DOHH2 (cell line): ENCODE measurements around the gene SLC37A3.

Experiments
- H3F3A ChIP-seq: fragments of 200-600 bp; sonication (generic), shearing (Covaris generic); 2 replicates; pipeline ENCODE4 v1.6.0; 2016; ENCODE audit warnings: antibody characterized with exemption, mild to moderate bottlenecking; ENCODE audit not compliant: control insufficient read depth, insufficient read depth
- H3K27ac ChIP-seq: fragments of 200-600 bp; sonication (generic); 2 replicates; pipeline ENCODE4 v1.5.1; 2014; ENCODE audit warnings: low read depth, mild to moderate bottlenecking, low read length, moderate library complexity
- H3K27me3 ChIP-seq: fragments of 200-600 bp; sonication (generic); 2 replicates; pipeline ENCODE4 v1.6.1; 2014; ENCODE audit warnings: mild to moderate bottlenecking, low read length, mixed read lengths; ENCODE audit not compliant: control insufficient read depth
- H3K36me3 ChIP-seq: fragments of 200-600 bp; sonication (generic); 2 replicates; pipeline ENCODE4 v1.6.1; 2014; ENCODE audit warnings: mild to moderate bottlenecking, low read length, moderate library complexity, mixed read lengths; ENCODE audit not compliant: control insufficient read depth
- H3K4me1 ChIP-seq: fragments of 200-600 bp; sonication (generic); 2 replicates; pipeline ENCODE4 v1.6.1; 2014; ENCODE audit warnings: mild to moderate bottlenecking, low read length, mixed read lengths; ENCODE audit not compliant: control insufficient read depth
- H3K4me2 ChIP-seq: fragments of 200-600 bp; sonication (generic); 2 replicates; pipeline ENCODE4 v1.6.0; 2014; ENCODE audit warnings: mild to moderate bottlenecking, low read length, moderate library complexity
- H3K4me3 ChIP-seq: fragments of 200-600 bp; sonication (generic); 2 replicates; pipeline ENCODE4 v1.5.1; 2014; ENCODE audit warnings: mild to moderate bottlenecking, low read length, mixed read lengths
- H3K79me2 ChIP-seq: fragments of 200-600 bp; sonication (generic); 2 replicates; pipeline ENCODE4 v1.6.1; 2014; ENCODE audit warnings: mild to moderate bottlenecking, low read length, mixed read lengths; ENCODE audit not compliant: control insufficient read depth
- H3K9me2 ChIP-seq: fragments of 200-600 bp; sonication (generic); replicated peaks from 2 replicates; pipeline ENCODE4 v1.6.1; 2014; ENCODE audit warnings: mild to moderate bottlenecking, low read length, mixed read lengths; ENCODE audit not compliant: control insufficient read depth
- H3K9me3 ChIP-seq: fragments of 200-600 bp; sonication (generic); 2 replicates; pipeline ENCODE4 v1.6.1; 2014; ENCODE audit warnings: antibody characterized with exemption, low read length, mixed read lengths; ENCODE audit not compliant: control insufficient read depth, insufficient read depth
- H4K20me1 ChIP-seq: fragments of 200-600 bp; sonication (generic); 2 replicates; pipeline ENCODE4 v1.6.0; 2014; ENCODE audit warnings: low read depth, mild to moderate bottlenecking, antibody characterized with exemption, low read length, moderate library complexity; ENCODE audit not compliant: control insufficient read depth, insufficient read depth
- CTCF ChIP-seq: fragments of 200-600 bp; sonication (generic); IDR thresholded peaks from one replicate; pipeline ENCODE4 v1.5.1; 2014; ENCODE audit warnings: antibody characterized with exemption, mild to moderate bottlenecking, low read depth, low read length; ENCODE audit not compliant: poor library complexity, severe bottlenecking
- EZH2phosphoT487 ChIP-seq: fragments of 200-600 bp; sonication (generic); IDR thresholded peaks from 2 replicates; pipeline ENCODE4 v1.6.1; 2017; ENCODE audit warnings: borderline replicate concordance, mild to moderate bottlenecking, antibody characterized with exemption, low read length, moderate library complexity, mixed read lengths

The SLC37A3 gene

DNA sequence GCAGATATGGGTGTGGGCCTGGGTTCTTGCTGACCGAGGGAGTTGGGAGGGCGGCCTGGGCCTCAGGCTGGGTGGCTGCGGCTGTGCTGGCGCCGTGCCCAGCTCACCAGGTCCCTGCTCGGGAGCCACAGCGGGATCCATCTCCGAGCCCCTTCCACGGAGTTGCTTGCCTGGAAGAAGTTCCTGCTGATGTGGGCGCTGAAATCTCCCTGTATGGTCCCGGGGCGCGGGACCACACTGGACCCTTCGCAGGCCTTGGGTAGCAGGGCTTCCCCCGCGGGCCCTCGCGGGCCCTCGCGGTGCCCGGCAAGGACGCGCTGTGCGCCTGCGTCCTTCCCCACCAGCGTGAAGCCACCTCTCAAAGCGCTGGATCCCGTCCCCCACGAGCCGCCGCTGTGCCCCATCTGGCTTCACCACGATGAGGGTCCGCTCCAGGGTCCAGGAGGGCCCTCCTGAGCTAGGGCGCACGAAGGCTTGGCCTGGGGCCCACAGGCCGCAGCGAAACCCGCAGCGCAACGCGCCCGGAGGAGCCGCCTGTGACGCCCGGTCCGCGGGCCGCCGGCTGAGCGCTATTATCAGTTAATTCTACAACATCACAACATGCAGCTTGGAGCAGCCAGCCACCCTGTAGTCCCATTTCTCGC, 37.0 kb upstream of the SLC37A3 start:
- Histone ChIP-seq H3K36me3 (no peaks in the 10 kb centered on the region), H3K4me3 (no peak overlapping the region), H3K79me2 (no peaks in the 10 kb centered on the region), H3K9me3 (no peaks in the 10 kb centered on the region), H3K4me1 (no peaks in the 10 kb centered on the region), H3K27me3 (no peaks in the 10 kb centered on the region), H4K20me1 (no peaks in the 10 kb centered on the region), H3F3A (no peaks in the 10 kb centered on the region), H3K4me2 (no peak overlapping the region), H3K9me2 (no peaks in the 10 kb centered on the region), H3K27ac (no peak overlapping the region)
- TF ChIP-seq EZH2phosphoT487 (no peak), CTCF (no peak)

- no peak overlapping the region for H3K27ac ChIP-seq
- H4K20me1 ChIP-seq, result no peaks in the 10 kb centered on the region
- H3F3A ChIP-seq, result no peaks in the 10 kb centered on the region
- no peak overlapping the region for H3K4me3 ChIP-seq
- H3K9me3 ChIP-seq, result no peaks in the 10 kb centered on the region
- H3K4me2 ChIP-seq, result no peak overlapping the region
- TF ChIP-seq EZH2phosphoT487 (no peak), CTCF (no peak)
- no peaks in the 10 kb centered on the region for H3K9me2 ChIP-seq
- H3K36me3 ChIP-seq, result no peaks in the 10 kb centered on the region
- H3K4me1 ChIP-seq, result no peaks in the 10 kb centered on the region
- H3K79me2 ChIP-seq, result no peaks in the 10 kb centered on the region
- no peaks in the 10 kb centered on the region for H3K27me3 ChIP-seq
Observed at GRCh38 chr7:140433396-140433795, 35.1 kb upstream of the SLC37A3 start.

DNA sequence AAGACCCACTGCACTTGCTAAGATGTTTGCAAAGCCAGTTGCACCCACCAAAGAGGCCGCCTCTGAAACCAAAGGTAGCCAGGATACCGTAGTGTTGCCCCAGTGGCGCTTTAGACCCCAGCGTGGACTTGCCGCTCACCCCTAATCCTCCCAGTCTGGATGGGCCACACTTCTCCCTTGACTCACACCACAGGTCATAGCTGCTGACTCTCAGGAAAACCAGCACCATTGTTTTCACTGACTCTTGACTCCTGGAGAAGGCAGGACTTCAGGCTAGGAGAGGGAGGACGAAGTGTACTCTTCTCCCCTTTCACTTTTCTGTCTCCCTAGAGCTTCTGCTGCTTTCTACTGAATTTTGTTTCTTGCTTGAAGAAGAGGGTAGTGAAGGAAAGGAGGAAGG, 27.8 kb upstream of the SLC37A3 start:
- no peaks in the 10 kb centered on the region for H3K36me3 ChIP-seq
- H3K4me2 ChIP-seq, result no peak overlapping the region
- no peaks in the 10 kb centered on the region for H3K9me2 ChIP-seq
- H3K27ac ChIP-seq, result no peak overlapping the region
- H3F3A ChIP-seq, result no peaks in the 10 kb centered on the region
- H3K79me2 ChIP-seq, result no peaks in the 10 kb centered on the region
- no peaks in the 10 kb centered on the region for H3K27me3 ChIP-seq
- no peaks in the 10 kb centered on the region for H4K20me1 ChIP-seq
- no peaks in the 10 kb centered on the region for H3K9me3 ChIP-seq
- TF ChIP-seq CTCF (no peak), EZH2phosphoT487 (no peak)
- no peak overlapping the region for H3K4me3 ChIP-seq
- H3K4me1 ChIP-seq, result no peaks in the 10 kb centered on the region
